GM21447 (cell line): ENCODE measurements around the gene LEAP2.

Experiments used
- ATAC-seq: cut with Tn5 transposase; IDR thresholded peaks from one replicate; pipeline ENCODE4 v1.9.1; 2021; ENCODE audit not compliant: unreplicated experiment

LEAP2 gene

GRCh38 chr5:132873119-132873929 lies at the start of gene LEAP2:
LEAP2 (plus strand) TSS chr5:132873668; CDS start chr5:132873695, 27 bp downstream.
- ATAC-seq: no peak

- ATAC-seq: no peak
These were observed 49.0 kb upstream of the LEAP2 start for GRCh38 chr5:132824426-132824825.

- ATAC-seq: no peak
These were observed 48.2 kb upstream of the LEAP2 start for GRCh38 chr5:132825033-132825833.

- ATAC-seq: no peak
These were observed 47.6 kb upstream of the LEAP2 start for GRCh38 chr5:132825834-132826391.

- ATAC-seq: no peak
These were observed 46.9 kb upstream of the LEAP2 start for GRCh38 chr5:132826424-132827082.

- no peak for ATAC-seq
These were observed 45.4 kb upstream of the LEAP2 start for GRCh38 chr5:132827943-132828673.

- ATAC-seq: no peak
These were observed 44.5 kb upstream of the LEAP2 start for GRCh38 chr5:132828846-132829494.

GRCh38 chr5:132829742-132830435 lies 43.6 kb upstream of the LEAP2 start:
- peak; percentile 82 for ATAC-seq

- ATAC-seq: peak; percentile 64
These were observed 42.9 kb upstream of the LEAP2 start, which contains the start of gene SHROOM1 for GRCh38 chr5:132830436-132831094. SHROOM1 (minus strand) TSS chr5:132830647; CDS start chr5:132826140, 4,507 bp downstream.

GRCh38 chr5:132831095-132831860 lies 42.2 kb upstream of the LEAP2 start:
- ATAC-seq: no peak

- no peak for ATAC-seq
These were observed 40.9 kb upstream of the LEAP2 start for GRCh38 chr5:132832612-132833011.

- no peak for ATAC-seq
These were observed 39.4 kb upstream of the LEAP2 start for GRCh38 chr5:132834057-132834456.

- no peak for ATAC-seq
These were observed 36.6 kb upstream of the LEAP2 start for GRCh38 chr5:132836852-132837251.

- ATAC-seq: no peak
These were observed 35.6 kb upstream of the LEAP2 start for GRCh38 chr5:132837868-132838267.

GRCh38 chr5:132838516-132839282 lies 34.8 kb upstream of the LEAP2 start:
- no peak for ATAC-seq

- no peak for ATAC-seq
These were observed 33.8 kb upstream of the LEAP2 start for GRCh38 chr5:132839426-132840301.
